A549 (cell line): ENCODE measurements around the gene TBC1D8. TPM values are rescaled to one million over a fixed set of nuclear protein-coding genes. Genes with fewer than 3 reads are reported as not detected.

ENCODE experiments used
- ATAC-seq, 2 experiments: fragments of 200-7000 bp in 1 of 2; fragments of >200 bp in 1 of 2; cut with Nextera tagmentation in 1 of 2; cut with Tn5 transposase in 1 of 2; 3 replicates each; pipeline versions ENCODE4 v1.8.0 to v1.9.1; 2018 to 2020; ENCODE audit warnings: mild to moderate bottlenecking in 1 of 2, moderate library complexity in 1 of 2
- CTCF ChIA-PET: fragments of 300-600 bp; sonication (Branson Sonifier 250); formaldehyde crosslinking; extraction: SDS; loops from one replicate; lab custom pipeline; 2021; ENCODE audit warnings: antibody characterized with exemption, inconsistent platforms; lab: Yijun Ruan, JAX
- POLR2A ChIA-PET: fragments of 350-600 bp; formaldehyde crosslinking; extraction: SDS; loops from one replicate; lab custom pipeline; 2021; ENCODE audit warnings: antibody characterized with exemption, inconsistent platforms; lab: Yijun Ruan, JAX
- DNase-seq, 2 experiments: peaks; one replicate each; pipeline versions ENCODE4 v3.0.0 to v3.0.0-alpha.2; 2011 to 2016; ENCODE audit warnings: low read depth in 1 of 2, low spot score in 1 of 2
- FAIRE-seq: peaks from 2 replicates; lab custom pipeline; 2011; peaks lifted over from hg19 to GRCh38; lab: Jason Lieb, UNC
- H3K27ac ChIP-seq, 2 experiments: fragments of >200 bp; sonication (Bioruptor Twin); formaldehyde crosslinking; 3 replicates each; pipeline ENCODE4 v1.5.1; 2016 to 2017
- H3K4me1 ChIP-seq: fragments of >200 bp; sonication (Bioruptor Twin); formaldehyde crosslinking; 3 replicates; pipeline ENCODE4 v1.6.1; 2016
- H3K4me2 ChIP-seq: fragments of >200 bp; sonication (Bioruptor Twin); formaldehyde crosslinking; 3 replicates; pipeline ENCODE4 v1.6.1; 2016
- H3K4me3 ChIP-seq: fragments of >200 bp; sonication (Bioruptor Twin); formaldehyde crosslinking; 3 replicates; pipeline ENCODE4 v1.5.1; 2016
- H3K9me3 ChIP-seq: fragments of >200 bp; sonication (Bioruptor Twin); formaldehyde crosslinking; 3 replicates; pipeline ENCODE4 v1.6.1; 2016
- BHLHE40 ChIP-seq: IDR thresholded peaks from 2 replicates; pipeline ENCODE4 v1.6.1; 2012; ENCODE audit warnings: low read depth, low read length, inconsistent platforms
- EP300 ChIP-seq, 2 experiments: fragments of >200 bp; sonication (Bioruptor Twin); formaldehyde crosslinking; IDR thresholded peaks; 2 replicates in 1 of 2; 3 replicates in 1 of 2; pipeline ENCODE4 v1.6.1; 2016 to 2017
- HDAC2 ChIP-seq: fragments of 200-600 bp; sonication (generic); IDR thresholded peaks from 2 replicates; pipeline ENCODE4 v1.6.1; 2016
- HEYL ChIP-seq: fragments of 250-450 bp; sonication (Bioruptor Pico); IDR thresholded peaks from 2 replicates; pipeline ENCODE4 v1.8.0; 2021; ENCODE audit warnings: mild to moderate bottlenecking, moderate library complexity
- HOXA7 ChIP-seq: fragments of 250-450 bp; sonication (Bioruptor Pico); IDR thresholded peaks from 2 replicates; pipeline ENCODE4 v1.5.0; 2020; ENCODE audit warnings: mild to moderate bottlenecking, moderate library complexity
- KDM5A ChIP-seq: fragments of 200-600 bp; sonication (generic); IDR thresholded peaks from 2 replicates; pipeline ENCODE4 v1.6.1; 2016; ENCODE audit warnings: antibody characterized with exemption, mild to moderate bottlenecking
- RAD21 ChIP-seq, 2 experiments: fragments of >200 bp in 1 of 2; sonication (Bioruptor Twin) in 1 of 2; formaldehyde crosslinking in 1 of 2; IDR thresholded peaks in 1 of 2; conservative IDR thresholded peaks in 1 of 2; 2 replicates in 1 of 2; 3 replicates in 1 of 2; pipeline ENCODE4 v1.6.1; 2012 to 2018; ENCODE audit warnings: inconsistent platforms in 1 of 2
- RCOR1 ChIP-seq: fragments of 150-350 bp; IDR thresholded peaks from 2 replicates; pipeline ENCODE4 v1.6.1; 2014; ENCODE audit warnings: antibody characterized with exemption, low read length, low read depth
- SMC3 ChIP-seq: fragments of >200 bp; sonication (Bioruptor Twin); formaldehyde crosslinking; IDR thresholded peaks from 3 replicates; pipeline ENCODE4 v1.6.1; 2018; ENCODE audit warnings: inconsistent platforms
- TFCP2L1 ChIP-seq: fragments of 250-450 bp; sonication (Bioruptor Pico); IDR thresholded peaks from 2 replicates; pipeline ENCODE4 v1.5.0; 2021; ENCODE audit warnings: mild to moderate bottlenecking
- ZC3H11A ChIP-seq: fragments of 450-650 bp; IDR thresholded peaks from 2 replicates; pipeline ENCODE4 v1.6.1; 2014; ENCODE audit warnings: antibody characterized with exemption, mild to moderate bottlenecking
- WGBS: methylation state at CpG from one replicate; pipeline ENCODE4 v1.1.6; 2017; ENCODE audit errors: missing lambda C conversion rate; 5-methylcytosine and 5-hydroxymethylcytosine counted together
- polyA plus RNA-seq, 4 experiments: library from polyadenylated mRNA; depleted of rRNA in 3 of 4; stranded (reverse); fragments of >200 nt; fragmentation: RNase III in 1 of 4; extraction: RNeasy Plus Mini Kit Qiagen cat#74134 plus additional on column Dnase treatment in 1 of 4; gene quantifications; 2 replicates in 3 of 4; 3 replicates in 1 of 4; pipeline ENCODE4 v1.2.3, GENCODE V29; 2011 to 2017
- TF ChIP-seq, protein P1 (sequence below): IDR thresholded peaks from 2 replicates; pipeline ENCODE4 v1.6.1; 2012
- TF ChIP-seq, protein P2 (sequence below): fragments of 250-450 bp; sonication (Bioruptor Pico); IDR thresholded peaks from 2 replicates; pipeline ENCODE4 v1.5.0; 2021; ENCODE audit warnings: mild to moderate bottlenecking, moderate library complexity, borderline replicate concordance
- TF ChIP-seq, protein P3 (sequence below): fragments of 150-350 bp; IDR thresholded peaks from 2 replicates; pipeline ENCODE4 v1.6.1; 2014; ENCODE audit warnings: low read depth, mild to moderate bottlenecking, low read length
- TF ChIP-seq, protein P4 (sequence below): IDR thresholded peaks from 2 replicates; pipeline ENCODE4 v1.6.1; 2012
- TF ChIP-seq, protein P5 (sequence below): fragments of >200 bp; sonication (Bioruptor Twin); formaldehyde crosslinking; IDR thresholded peaks from 3 replicates; pipeline ENCODE4 v1.5.1; 2016

TBC1D8 gene
- polyA plus RNA-seq, 2 of the 4 experiments (the other 2 are of a cell fraction) = 35.3 to 107 TPM

DNA sequence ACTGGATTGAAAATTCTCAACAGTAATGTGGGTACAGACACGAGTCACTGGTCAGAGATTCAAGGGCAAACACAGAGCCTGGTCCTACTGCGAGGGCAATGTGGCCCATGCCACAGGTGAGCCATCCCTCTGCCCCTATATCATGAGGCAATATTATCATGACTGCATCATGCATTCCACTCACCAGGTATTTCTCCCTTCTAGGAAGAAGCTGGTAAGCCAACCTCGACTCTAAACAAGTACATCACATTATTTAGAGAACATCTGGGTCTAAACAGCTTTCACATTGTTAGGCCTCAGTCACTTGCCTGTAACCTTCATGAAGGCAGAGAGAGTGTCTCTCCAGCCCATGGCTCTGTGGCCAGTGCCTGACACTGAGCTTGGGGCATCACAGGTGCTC lies 163.6 kb downstream of the TBC1D8 start:
- Histone ChIP-seq H3K4me1 (peaks cover 13% of the 10 kb centered on the region), H3K9me3 (no peaks in the 10 kb centered on the region)
- POLR2A ChIA-PET = interaction anchor here (1.9 kb wide), 1 partner anchor 14 kb away, joined by 5 read pairs; the partner anchor contains the start of gene RPL31
- no peak for ATAC-seq
- FAIRE-seq = no peak
- no peak for TF ChIP-seq BHLHE40
- TF ChIP-seq, all 56 proteins: peak for 0
- Histone ChIP-seq H3K4me3 (no peak overlapping the region), H3K27ac (no peak overlapping the region), H3K4me2 (no peak overlapping the region)
- no peak for DNase-seq
- 85% methylated on average over 3 of the region's 3 CpGs for WGBS
- CTCF ChIA-PET = interaction anchor here (0.9 to 8.7 kb wide), 7 partner anchors 165 to 393 kb away, joined by 3 to 133 read pairs (median 3); no protein-coding TSS in a partner anchor

DNA sequence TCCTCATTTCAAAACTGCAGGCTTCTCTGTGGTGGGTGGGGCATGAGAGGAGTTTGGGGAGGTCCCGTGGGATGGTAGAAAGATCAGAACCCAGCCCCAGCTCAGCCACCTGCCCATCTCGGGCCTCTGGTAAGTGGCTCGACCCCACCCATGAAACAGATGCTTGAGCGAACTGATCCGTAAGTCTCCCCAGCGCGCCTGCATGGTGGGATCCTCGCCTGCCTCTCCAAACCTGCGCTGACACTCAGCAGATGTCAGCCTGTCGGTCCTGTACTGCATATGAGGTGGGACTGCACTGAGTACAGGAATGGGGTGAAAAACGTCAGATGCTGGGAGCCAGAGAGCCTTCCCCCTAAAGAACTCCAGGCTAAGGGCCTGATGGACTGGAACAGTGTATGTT lies 165.0 kb downstream of the TBC1D8 start:
- POLR2A ChIA-PET = interaction anchor here (1.9 kb wide), 1 partner anchor 16 kb away, joined by 5 read pairs; the partner anchor contains the start of gene RPL31
- ATAC-seq = no peak
- no peak for DNase-seq
- TF ChIP-seq, protein P1, sequence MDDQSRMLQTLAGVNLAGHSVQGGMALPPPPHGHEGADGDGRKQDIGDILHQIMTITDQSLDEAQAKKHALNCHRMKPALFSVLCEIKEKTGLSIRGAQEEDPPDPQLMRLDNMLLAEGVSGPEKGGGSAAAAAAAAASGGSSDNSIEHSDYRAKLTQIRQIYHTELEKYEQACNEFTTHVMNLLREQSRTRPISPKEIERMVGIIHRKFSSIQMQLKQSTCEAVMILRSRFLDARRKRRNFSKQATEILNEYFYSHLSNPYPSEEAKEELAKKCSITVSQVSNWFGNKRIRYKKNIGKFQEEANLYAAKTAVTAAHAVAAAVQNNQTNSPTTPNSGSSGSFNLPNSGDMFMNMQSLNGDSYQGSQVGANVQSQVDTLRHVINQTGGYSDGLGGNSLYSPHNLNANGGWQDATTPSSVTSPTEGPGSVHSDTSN = no peak
- TF ChIP-seq, protein P2, sequence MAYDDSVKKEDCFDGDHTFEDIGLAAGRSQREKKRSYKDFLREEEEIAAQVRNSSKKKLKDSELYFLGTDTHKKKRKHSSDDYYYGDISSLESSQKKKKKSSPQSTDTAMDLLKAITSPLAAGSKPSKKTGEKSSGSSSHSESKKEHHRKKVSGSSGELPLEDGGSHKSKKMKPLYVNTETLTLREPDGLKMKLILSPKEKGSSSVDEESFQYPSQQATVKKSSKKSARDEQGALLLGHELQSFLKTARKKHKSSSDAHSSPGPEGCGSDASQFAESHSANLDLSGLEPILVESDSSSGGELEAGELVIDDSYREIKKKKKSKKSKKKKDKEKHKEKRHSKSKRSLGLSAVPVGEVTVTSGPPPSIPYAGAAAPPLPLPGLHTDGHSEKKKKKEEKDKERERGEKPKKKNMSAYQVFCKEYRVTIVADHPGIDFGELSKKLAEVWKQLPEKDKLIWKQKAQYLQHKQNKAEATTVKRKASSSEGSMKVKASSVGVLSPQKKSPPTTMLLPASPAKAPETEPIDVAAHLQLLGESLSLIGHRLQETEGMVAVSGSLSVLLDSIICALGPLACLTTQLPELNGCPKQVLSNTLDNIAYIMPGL (CRISPR knock-in tag) = no peak
- TF ChIP-seq, protein P3, sequence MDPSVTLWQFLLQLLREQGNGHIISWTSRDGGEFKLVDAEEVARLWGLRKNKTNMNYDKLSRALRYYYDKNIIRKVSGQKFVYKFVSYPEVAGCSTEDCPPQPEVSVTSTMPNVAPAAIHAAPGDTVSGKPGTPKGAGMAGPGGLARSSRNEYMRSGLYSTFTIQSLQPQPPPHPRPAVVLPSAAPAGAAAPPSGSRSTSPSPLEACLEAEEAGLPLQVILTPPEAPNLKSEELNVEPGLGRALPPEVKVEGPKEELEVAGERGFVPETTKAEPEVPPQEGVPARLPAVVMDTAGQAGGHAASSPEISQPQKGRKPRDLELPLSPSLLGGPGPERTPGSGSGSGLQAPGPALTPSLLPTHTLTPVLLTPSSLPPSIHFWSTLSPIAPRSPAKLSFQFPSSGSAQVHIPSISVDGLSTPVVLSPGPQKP = no peak
- TF ChIP-seq ZC3H11A (no peak), EP300 (IDR thresholded peaks at IDR 0.05) (no peak), RAD21 (conservative IDR thresholded peaks at IDR 0.05 in 1 of 2, IDR thresholded peaks at IDR 0.05 in 1 of 2) (no peak), KDM5A (no peak), RCOR1 (no peak), HEYL (CRISPR knock-in tag) (no peak)
- TF ChIP-seq, protein P4, sequence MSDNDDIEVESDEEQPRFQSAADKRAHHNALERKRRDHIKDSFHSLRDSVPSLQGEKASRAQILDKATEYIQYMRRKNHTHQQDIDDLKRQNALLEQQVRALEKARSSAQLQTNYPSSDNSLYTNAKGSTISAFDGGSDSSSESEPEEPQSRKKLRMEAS = no peak
- no peak overlapping the region for H3K4me3 ChIP-seq
- no peak overlapping the region for H3K4me2 ChIP-seq
- WGBS = 92% methylated on average over 11 of the region's 11 CpGs
- H3K9me3 ChIP-seq = no peaks in the 10 kb centered on the region
- CTCF ChIA-PET = interaction anchor here (0.7 to 8.7 kb wide), 13 partner anchors 13 to 391 kb away, joined by 3 to 133 read pairs (median 4); partner anchors contain the start of gene RPL31
- peaks cover 13% of the 10 kb centered on the region for H3K4me1 ChIP-seq
- H3K27ac ChIP-seq = no peak overlapping the region
- FAIRE-seq = no peak

DNA sequence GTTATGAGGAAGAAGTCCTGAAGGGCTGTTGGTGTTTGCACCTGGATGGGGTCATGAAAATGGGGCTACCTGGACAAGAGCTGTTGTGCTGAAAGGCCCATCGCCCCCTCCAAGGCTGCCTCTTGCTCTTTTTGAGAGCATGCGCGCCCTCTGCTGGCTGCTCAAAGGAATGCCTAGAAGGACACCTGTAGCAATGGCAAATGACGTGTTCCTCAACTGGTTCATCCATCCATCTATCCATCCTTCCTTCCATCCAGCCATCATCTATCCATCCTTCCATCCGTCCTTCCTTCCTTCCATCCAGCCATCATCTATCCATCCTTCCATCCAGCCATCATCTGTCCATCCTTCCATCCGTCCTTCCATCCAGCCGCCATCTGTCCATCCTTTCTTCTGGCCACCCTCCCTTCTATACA lies 166.3 kb downstream of the TBC1D8 start:
- whole genome bisulfite sequencing = 35% methylated on average over 7 of the region's 7 CpGs
- H3K9me3 ChIP-seq = no peaks in the 10 kb centered on the region
- H3K27ac ChIP-seq = peak overlapping the region; percentile 57 to 61; a peak in 4 of 6 replicates
- H3K4me2 ChIP-seq = no peak overlapping the region
- ChIA-PET CTCF (interaction anchor here (0.6 to 8.7 kb wide), 20 partner anchors 9 to 391 kb away, joined by 3 to 133 read pairs (median 3); no protein-coding TSS in a partner anchor), POLR2A (interaction anchor here (0.7 kb wide), 1 partner anchor 17 kb away, joined by 4 read pairs; no protein-coding TSS in a partner anchor)
- TF ChIP-seq RAD21 (conservative IDR thresholded peaks at IDR 0.05 in 1 of 2, IDR thresholded peaks at IDR 0.05 in 1 of 2) (peak; percentile 96 to 97), HDAC2 (no peak), TFCP2L1 (CRISPR knock-in tag) (no peak), SMC3 (peak; percentile 98), HOXA7 (CRISPR knock-in tag) (no peak)
- TF ChIP-seq, protein P5, sequence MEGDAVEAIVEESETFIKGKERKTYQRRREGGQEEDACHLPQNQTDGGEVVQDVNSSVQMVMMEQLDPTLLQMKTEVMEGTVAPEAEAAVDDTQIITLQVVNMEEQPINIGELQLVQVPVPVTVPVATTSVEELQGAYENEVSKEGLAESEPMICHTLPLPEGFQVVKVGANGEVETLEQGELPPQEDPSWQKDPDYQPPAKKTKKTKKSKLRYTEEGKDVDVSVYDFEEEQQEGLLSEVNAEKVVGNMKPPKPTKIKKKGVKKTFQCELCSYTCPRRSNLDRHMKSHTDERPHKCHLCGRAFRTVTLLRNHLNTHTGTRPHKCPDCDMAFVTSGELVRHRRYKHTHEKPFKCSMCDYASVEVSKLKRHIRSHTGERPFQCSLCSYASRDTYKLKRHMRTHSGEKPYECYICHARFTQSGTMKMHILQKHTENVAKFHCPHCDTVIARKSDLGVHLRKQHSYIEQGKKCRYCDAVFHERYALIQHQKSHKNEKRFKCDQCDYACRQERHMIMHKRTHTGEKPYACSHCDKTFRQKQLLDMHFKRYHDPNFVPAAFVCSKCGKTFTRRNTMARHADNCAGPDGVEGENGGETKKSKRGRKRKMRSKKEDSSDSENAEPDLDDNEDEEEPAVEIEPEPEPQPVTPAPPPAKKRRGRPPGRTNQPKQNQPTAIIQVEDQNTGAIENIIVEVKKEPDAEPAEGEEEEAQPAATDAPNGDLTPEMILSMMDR = peak; percentile 94
- DNase-seq = peak; percentile 57 to 82
- peaks cover 13% of the 10 kb centered on the region for H3K4me1 ChIP-seq
- peak; percentile 57 to 86; a peak in 4 of 6 replicates for ATAC-seq
- no peak for FAIRE-seq
- H3K4me3 ChIP-seq = no peak overlapping the region
